HEK293 (cell line): Measurements from ENCODE around the gene CUEDC1.

Experiments used
- ZBTB49 ChIP-seq: fragments of 450-650 bp; formaldehyde crosslinking; IDR thresholded peaks from 2 replicates; pipeline ENCODE4 v1.5.1; 2016; ENCODE audit warnings: missing biosample characterization, missing genetic modification characterization, low read depth
- ZFP37 ChIP-seq: fragments of 450-650 bp; formaldehyde crosslinking; IDR thresholded peaks from 2 replicates; pipeline ENCODE4 v1.5.1; 2016; ENCODE audit warnings: missing biosample characterization, missing genetic modification characterization
- ZNF223 ChIP-seq: fragments of 450-650 bp; formaldehyde crosslinking; IDR thresholded peaks from 2 replicates; pipeline ENCODE4 v1.5.1; 2016; ENCODE audit warnings: missing biosample characterization, missing genetic modification characterization
- ZNF324 ChIP-seq: fragments of 450-650 bp; formaldehyde crosslinking; IDR thresholded peaks from 2 replicates; pipeline ENCODE4 v1.5.1; 2016; ENCODE audit warnings: missing biosample characterization, missing genetic modification characterization
- ZNF362 ChIP-seq: fragments of 450-650 bp; formaldehyde crosslinking; IDR thresholded peaks from 2 replicates; pipeline ENCODE4 v1.5.1; 2016; ENCODE audit warnings: missing biosample characterization, missing genetic modification characterization
- TF ChIP-seq, protein P1 (sequence below): fragments of 450-650 bp; formaldehyde crosslinking; IDR thresholded peaks from 2 replicates; pipeline ENCODE4 v1.5.1; 2016; ENCODE audit warnings: missing biosample characterization, missing genetic modification characterization

DNA sequence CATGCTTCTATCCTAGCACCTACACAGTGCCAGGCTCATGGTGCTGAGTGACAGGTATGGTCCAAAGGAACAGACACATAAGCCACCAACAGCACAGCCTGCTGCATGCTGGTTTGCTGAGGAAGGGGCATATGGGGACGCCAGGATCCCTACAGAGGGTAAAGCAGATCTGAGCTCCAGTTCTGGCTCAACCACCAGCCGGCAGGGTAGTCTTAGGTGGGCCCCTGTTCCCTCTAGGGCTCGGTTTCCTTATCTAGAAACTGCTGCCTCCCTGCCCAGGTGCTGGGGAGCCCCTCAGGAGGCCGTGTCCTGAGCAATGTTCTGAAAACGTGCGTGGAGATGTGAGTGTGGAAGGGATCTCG, 81.2 kb downstream of the CUEDC1 start:
- no peak for TF ChIP-seq ZBTB49 (tag by site-specific recombination)
- no peak for TF ChIP-seq ZNF362 (tag by site-specific recombination)
- TF ChIP-seq ZFP37 (tag by site-specific recombination): no peak
- no peak for TF ChIP-seq ZNF223 (tag by site-specific recombination)
- TF ChIP-seq ZNF324: no peak
- TF ChIP-seq, protein P1, sequence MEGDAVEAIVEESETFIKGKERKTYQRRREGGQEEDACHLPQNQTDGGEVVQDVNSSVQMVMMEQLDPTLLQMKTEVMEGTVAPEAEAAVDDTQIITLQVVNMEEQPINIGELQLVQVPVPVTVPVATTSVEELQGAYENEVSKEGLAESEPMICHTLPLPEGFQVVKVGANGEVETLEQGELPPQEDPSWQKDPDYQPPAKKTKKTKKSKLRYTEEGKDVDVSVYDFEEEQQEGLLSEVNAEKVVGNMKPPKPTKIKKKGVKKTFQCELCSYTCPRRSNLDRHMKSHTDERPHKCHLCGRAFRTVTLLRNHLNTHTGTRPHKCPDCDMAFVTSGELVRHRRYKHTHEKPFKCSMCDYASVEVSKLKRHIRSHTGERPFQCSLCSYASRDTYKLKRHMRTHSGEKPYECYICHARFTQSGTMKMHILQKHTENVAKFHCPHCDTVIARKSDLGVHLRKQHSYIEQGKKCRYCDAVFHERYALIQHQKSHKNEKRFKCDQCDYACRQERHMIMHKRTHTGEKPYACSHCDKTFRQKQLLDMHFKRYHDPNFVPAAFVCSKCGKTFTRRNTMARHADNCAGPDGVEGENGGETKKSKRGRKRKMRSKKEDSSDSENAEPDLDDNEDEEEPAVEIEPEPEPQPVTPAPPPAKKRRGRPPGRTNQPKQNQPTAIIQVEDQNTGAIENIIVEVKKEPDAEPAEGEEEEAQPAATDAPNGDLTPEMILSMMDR (tag by site-specific recombination): no peak
